Neural progenitor cell (in vitro differentiated cells): ENCODE data around the gene SRPK3.

ENCODE experiments used
- CTCF ChIP-seq: fragments of 200-600 bp; sonication (generic); IDR thresholded peaks from 2 replicates; pipeline ENCODE4 v1.5.1; 2017; ENCODE audit warnings: antibody characterized with exemption, mild to moderate bottlenecking
- EZH2 ChIP-seq: fragments of 200-600 bp; sonication (generic); IDR thresholded peaks from 2 replicates; pipeline ENCODE4 v1.6.1; 2017; ENCODE audit warnings: antibody characterized with exemption, mild to moderate bottlenecking, moderate library complexity

- no peak for TF ChIP-seq CTCF
- TF ChIP-seq EZH2: no peak
Measured at GRCh38 chrX:153783378-153784013, 2.7 kb downstream of the SRPK3 start.
